ENCODE measurements around the gene MRGPRX2.
A peak's percentile ranks its signal among the peaks of the same experiment; 100 is the strongest.

Gene MRGPRX2

DNA sequence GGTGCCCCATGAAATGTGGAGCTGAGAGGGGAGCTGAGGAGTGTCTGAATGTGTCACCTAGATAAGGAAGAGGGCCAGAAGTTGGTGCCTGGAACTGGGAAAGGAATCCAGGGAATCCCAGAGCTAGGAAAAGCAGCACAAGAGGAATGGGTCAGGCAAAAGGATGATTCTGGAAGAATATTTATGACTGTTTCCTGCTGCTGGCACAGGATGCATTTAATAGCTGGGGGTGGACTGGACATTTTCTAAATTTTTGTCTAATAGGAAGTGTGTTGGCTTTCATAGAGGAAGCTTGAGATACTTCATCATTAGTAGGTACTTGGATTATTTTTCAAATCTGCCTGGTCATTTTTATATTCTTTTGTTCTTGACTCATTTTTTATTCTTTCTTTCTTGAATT lies 17.4 kb upstream of the MRGPRX2 start:
- in situ Hi-C loops (cut with HindIII; ENCODE audit: low pct_ligation_motif_present, low pct_unique_long_range_greater_than_20kb, low sequenced_read_pairs), result no loop called here
- no peak for DNase-seq

DNA sequence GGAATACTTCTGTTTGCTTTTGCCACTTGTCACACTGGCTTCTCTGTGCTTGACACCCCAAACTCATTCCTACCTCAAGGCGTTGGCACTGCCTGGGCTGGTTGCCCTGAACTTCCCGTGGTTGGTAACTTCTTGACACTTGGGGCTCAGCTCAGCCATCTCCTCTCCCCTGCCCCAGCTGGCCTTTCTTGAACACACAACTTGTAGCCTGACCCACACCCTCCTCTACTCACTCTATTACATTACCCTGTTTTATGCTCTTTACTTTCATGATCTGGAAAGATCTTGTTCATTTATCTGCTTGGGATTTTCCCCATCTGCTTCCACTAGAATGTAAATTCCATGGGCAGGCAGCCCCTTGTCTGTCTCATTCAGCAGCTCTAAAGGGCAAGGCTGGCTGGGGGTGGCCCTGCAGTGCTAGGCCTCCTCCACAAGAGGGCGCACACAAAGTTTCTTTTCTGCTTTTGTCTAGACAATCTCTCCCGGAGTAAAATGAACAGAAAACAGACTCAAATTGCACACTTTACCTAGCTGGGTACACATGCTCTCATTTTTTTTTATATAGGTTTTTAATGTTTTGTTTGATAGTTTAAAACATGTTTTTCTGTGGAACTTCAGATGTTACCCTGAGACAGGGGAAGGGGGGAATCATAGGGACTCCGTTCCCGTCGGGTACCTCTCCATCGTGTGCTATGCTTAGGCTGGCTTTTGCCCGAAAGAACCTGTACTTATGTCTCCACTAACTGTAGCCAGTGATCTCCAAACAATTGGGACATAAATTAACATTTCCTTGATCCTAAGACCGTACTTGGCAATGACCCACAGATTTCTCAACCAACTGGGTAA lies 16.4 kb upstream of the MRGPRX2 start:
- in situ Hi-C loops (cut with HindIII; ENCODE audit: low pct_ligation_motif_present, low pct_unique_long_range_greater_than_20kb, low sequenced_read_pairs), result no loop called here
- peak; percentile 38 for DNase-seq

DNA sequence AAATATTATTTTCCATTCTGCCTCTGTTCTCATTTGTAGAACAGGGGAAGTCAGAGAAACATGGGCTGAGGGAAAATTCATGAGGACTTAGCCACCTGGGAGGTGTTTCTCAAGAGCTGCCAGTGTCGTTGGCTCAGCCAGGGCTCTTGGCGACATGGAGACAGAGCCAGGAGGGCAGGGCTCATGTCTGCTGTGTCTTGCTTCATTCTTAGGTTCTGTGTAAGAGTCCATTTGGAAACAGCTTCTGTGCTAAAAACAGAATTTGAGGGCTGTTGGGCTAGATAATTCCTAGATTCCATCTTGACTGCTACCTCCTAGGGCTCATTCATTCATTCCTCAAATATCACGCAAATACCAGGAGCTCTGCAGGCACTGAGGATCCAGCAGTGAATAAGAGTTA lies 15.1 kb upstream of the MRGPRX2 start:
- in situ Hi-C loops (cut with HindIII; ENCODE audit: low pct_ligation_motif_present, low pct_unique_long_range_greater_than_20kb, low sequenced_read_pairs), result no loop called here
- no peak for DNase-seq

DNA sequence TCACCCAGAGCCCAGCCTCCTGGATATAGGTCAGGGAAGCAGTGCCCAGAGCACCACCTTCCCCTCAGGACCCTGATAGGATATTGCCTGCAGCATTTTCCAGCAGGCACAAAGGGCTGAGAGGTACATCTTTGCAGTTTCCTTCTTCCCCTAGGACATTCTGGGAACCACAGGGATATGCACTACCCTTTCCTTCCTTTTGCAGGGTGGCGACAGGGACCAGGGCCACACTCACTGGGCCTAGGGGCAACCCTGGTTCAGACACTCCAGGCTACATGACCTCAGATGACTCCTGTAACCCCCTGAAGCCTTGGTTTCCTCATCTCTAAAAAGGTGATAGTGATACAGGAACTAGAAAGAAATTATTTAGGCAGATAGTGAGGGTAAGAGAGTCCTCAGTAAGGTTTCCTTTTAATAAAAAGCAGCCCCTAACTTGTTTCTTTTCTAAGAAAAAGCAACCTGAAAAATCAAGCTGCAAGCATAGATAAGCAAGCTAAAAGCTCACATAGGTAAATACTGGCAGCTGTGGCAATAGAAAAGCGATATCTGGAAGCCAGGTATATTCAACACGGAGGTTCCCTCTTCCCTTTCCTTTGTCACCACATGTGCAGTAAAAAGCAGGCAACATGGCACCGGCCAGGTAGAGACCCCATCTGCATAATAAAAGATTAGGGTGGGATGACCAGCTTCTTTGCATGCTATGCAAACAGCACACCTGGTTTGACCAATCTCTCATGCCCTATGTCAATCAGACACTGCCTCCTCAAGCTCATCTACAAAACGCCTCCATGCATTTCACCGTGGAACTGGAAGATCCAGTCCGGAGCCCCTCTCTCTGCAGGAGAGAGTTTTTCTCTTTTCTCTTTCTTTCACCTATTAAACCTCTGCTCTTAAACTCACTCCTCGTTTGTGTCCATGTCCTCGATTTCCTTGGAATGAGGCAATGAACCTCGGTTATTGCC lies 13.2 kb upstream of the MRGPRX2 start:
- in situ Hi-C loops (cut with HindIII; ENCODE audit: low pct_ligation_motif_present, low pct_unique_long_range_greater_than_20kb, low sequenced_read_pairs), result no loop called here
- DNase-seq, result no peak

DNA sequence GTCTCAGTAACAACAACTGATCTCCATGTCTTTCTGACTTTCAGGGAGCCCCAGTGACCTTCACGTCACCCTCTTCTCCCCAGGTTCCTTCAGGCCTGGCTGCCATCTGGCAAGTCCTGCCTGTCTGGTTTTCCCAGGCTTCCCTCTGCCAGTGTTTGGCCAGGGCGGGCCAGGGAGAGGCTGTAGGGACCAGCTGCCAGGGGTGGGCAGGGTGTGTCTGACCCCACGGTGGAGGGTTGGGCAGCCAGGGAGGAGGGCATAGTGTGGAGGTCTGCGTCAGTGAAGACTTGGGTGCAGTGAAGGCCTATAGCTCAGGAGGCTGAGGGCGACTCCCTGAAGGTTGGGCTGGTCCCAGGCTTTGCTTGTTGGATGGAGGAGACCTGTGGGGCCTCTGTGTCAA lies 11.9 kb upstream of the MRGPRX2 start:
- in situ Hi-C loops (cut with HindIII; ENCODE audit: low pct_ligation_motif_present, low pct_unique_long_range_greater_than_20kb, low sequenced_read_pairs), result no loop called here
- DNase-seq, result no peak

DNA sequence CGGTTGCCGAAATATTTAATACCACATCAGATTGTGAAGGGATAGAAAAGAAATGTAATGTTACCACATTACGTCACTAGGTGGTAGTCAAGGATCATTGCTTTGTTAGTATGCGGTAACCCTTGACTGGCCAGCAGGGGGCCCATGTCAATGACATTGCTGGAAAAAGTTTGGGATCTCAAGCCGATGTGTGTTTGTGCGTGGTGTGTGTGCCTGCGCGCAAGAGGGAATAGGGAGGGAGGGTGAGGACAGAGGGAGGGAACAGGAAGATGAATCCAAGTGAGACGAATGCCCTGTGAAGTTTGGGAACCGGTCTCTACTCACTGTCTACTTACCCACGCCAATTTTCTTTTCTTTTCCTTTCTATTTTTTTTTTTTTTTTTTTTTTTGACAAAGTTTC lies 10.7 kb upstream of the MRGPRX2 start:
- in situ Hi-C loops (cut with HindIII; ENCODE audit: low pct_ligation_motif_present, low pct_unique_long_range_greater_than_20kb, low sequenced_read_pairs), result no loop called here
- peak; percentile 78 for DNase-seq

DNA sequence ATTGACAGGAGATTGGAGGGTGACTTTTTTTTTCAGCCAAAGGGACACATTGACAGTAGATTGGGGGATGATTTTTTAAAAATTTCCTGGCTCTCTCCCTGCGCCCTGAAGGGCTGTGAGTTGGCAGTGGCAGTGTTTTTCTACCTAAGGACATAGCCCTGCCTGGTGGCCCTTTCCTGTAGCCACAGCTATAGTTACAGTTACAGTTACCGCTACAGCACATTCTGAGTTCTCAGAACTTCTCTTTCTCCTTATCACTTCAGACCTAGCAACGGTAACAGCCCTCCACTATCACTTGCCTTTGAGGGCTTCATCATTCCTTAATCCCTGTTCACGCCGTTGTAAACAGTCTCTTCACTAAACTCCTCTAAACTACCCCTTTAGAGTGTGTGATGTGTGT lies 684 bp downstream of the MRGPRX2 start:
- no peak for DNase-seq
- in situ Hi-C loops (cut with HindIII; ENCODE audit: low pct_ligation_motif_present, low pct_unique_long_range_greater_than_20kb, low sequenced_read_pairs), result no loop called here

DNA sequence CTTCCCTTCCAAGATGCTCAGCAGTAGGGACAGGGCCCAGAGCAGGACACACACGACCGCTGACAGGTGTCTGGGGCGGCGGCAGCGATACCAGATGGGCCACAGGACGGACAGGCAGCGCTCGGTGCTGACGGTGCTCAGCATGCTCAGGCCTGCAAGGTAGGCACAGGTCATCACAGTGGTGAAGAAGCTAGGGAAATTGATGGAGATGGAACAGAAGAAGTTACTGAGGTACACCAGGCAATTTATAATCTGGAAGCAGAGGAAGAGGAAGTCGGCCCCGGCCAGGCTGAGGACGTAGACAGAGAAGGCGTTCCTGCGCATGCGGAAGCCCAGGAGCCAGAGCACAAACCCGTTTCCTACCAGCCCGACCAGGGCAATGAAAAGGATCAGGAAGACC lies 4.6 kb downstream of the MRGPRX2 start:
- DNase-seq, result no peak
- in situ Hi-C loops (cut with HindIII; ENCODE audit: low pct_ligation_motif_present, low pct_unique_long_range_greater_than_20kb, low sequenced_read_pairs), result no loop called here

DNA sequence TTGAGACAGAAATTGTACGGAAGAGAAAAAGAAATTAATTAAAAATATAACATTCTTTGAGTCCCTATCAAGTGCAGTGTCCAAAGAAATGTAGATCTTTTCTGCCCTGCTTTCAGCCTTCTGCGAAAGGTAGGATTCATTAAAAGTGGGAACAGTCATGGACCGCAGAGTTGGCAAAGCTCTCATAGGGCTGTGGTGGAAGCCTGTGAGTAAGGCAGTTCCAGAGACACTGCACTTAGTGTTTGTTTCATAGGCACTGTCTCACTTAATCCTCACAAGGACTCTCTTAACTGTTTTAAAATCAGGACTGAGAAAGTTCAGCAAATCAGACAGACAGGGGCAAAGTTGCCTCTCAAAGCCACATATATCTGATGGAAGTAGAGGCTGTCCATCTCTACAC lies 5.5 kb downstream of the MRGPRX2 start:
- in situ Hi-C loops (cut with HindIII; ENCODE audit: low pct_ligation_motif_present, low pct_unique_long_range_greater_than_20kb, low sequenced_read_pairs), result no loop called here
- peak; percentile 69 for DNase-seq

DNA sequence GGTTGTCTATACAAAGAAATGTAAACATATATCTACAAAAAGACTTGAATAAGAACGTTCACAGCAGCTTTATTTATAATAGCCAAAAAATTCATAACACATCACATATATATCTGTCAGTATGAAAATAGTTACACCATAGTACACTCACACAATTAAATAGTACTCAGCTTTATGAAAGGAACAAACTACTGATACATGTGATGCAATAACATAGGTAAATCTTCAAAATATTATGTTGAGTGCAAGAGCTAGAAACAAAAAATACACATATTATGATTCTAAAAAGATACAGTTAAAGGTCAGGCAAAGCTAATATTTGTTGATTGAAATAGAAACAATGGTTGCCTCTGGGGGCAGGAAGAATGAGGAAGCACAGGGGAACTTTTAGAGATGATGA lies 6.6 kb downstream of the MRGPRX2 start:
- DNase-seq, result no peak
- in situ Hi-C loops (cut with HindIII; ENCODE audit: low pct_ligation_motif_present, low pct_unique_long_range_greater_than_20kb, low sequenced_read_pairs), result no loop called here

DNA sequence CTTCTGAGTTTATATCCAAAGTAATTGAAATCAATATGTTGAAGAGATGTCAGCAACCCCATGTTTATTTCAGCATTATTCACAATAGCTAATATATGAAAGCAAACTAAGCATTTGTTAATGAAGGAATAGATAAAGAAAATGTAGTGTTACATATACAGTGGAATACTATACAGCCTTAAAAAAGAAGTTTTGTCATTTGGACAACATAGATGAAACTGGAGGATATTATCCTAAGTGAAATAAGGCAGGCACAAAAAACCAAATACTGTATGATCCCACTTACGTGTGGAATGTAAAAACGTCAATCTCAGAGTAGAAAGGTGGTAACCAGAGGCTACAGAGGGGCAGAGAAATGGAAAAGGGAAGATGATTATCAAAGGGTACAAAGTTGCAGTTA lies 10.2 kb downstream of the MRGPRX2 start:
- no peak for DNase-seq
- in situ Hi-C loops (cut with HindIII; ENCODE audit: low pct_ligation_motif_present, low pct_unique_long_range_greater_than_20kb, low sequenced_read_pairs), result no loop called here

DNA sequence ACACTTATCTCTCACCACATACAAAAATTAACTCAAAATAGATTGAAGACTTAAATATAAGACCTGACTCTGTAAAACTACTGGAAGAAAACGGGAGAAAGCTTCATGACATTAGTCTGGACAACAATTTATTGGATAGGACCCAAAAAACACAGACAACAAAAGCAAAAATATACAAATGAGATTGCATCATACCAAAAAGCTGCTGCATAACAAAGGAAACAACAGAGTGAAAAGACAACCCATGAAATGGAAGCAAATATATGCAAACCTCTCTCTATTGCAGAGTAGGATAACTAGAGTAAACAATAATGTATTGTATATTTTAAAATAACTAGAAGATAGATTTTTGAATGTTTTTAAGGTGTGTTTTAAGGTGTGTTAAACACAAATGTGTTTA lies 11.2 kb downstream of the MRGPRX2 start:
- in situ Hi-C loops (cut with HindIII; ENCODE audit: low pct_ligation_motif_present, low pct_unique_long_range_greater_than_20kb, low sequenced_read_pairs), result no loop called here

DNA sequence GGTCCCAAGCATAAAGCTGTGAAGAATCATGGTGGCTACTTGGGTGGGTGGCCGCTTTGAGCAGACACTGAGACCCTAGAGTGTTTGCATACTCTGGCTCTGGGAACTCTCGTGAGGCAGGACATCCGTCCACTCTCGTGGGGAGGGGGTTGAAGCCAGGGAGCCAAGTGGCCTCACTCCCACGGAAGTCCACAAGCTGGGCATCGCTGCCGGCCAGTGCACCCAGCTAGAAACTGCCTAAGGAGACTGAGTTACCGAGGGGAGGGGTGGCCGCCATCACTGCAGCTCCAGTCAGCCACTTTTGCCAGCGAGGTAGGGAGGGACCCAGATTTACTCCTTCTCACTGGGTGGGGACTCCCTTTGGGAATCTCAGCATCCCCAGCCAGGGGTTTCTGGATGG lies 20.5 kb downstream of the MRGPRX2 start:
- in situ Hi-C loops (cut with HindIII; ENCODE audit: low pct_ligation_motif_present, low pct_unique_long_range_greater_than_20kb, low sequenced_read_pairs), result no loop called here
- no peak for DNase-seq

More for the DNA sequence above, 11.2 kb downstream of the MRGPRX2 start:
- DNase-seq, result no peak

DNA sequence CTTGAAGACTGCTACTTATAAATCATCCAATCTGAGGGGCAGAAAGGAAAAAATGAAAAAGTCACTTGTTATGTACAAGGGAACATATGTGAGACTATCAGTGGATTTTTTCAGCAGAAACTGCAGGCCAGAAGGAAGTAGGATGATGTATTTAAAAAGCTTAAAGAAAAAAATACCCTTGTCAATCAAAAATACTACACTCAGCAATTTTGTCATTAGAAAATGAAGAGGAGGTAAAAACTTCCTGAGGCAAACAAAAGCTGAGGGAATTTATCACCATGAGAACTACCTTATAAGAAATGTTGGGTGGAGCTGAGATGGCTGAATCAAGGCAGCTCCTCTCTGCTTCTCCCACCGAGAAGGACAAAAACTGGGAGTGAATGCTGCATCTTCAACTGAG lies 21.1 kb downstream of the MRGPRX2 start:
- in situ Hi-C loops (cut with HindIII; ENCODE audit: low pct_ligation_motif_present, low pct_unique_long_range_greater_than_20kb, low sequenced_read_pairs), result no loop called here
- DNase-seq, result no peak

DNA sequence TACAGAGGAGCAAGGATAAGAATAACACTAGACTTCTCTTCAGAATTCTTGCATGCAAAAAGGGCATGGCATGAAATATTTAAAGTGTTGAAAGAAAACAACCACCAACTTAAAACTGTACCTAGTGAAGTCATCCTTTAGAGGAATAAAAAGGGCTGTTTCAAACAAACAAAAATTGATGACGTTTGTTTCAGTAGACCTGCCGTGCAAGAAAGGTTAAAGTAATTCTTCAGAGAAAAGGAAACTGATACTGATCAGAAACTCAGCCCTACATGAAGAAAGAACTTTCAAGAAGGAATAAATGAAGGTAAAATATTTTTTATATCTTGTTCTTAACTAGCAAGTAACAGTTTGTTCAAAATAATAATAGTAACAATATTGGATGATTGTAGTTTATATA lies 27.5 kb downstream of the MRGPRX2 start:
- DNase-seq, result no peak
- in situ Hi-C loops (cut with HindIII; ENCODE audit: low pct_ligation_motif_present, low pct_unique_long_range_greater_than_20kb, low sequenced_read_pairs), result no loop called here

DNA sequence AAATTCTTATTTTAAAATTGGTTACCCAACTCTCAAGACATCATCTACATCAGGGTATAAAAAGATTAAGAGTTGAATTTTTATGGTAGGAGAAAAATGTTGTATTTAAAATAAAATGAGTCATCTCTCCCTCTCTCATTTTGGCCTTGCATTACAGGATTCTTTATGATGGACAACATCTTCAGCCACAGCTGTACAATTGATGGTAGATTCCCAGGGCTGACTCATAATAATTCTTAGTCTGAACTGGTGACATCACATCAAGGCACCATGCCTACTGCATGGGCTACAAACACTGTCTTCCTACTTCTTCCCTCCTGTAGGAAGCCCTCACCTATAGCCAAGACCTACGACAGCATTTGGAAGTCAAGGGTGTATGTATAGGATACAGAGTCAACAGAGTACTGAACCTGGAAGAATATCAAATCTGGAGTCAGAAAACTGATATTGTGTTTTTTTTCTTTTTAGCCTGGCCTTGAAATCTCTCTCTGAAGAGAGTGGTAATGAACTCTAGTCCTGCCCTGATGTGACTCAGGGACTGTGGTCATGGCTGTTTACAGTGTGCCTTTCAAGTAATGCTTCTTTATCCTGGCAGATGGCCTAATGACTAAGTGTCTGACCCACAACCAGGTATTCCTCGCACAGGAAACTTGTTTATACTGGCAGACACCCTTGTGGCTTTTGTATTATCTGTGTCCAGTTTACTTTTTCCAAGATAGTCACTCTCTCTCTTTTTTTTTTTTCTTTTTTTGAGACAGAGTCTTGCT lies 32.5 kb downstream of the MRGPRX2 start:
- in situ Hi-C loops (cut with HindIII; ENCODE audit: low pct_ligation_motif_present, low pct_unique_long_range_greater_than_20kb, low sequenced_read_pairs), result no loop called here
- DNase-seq, result peak; percentile 24

DNA sequence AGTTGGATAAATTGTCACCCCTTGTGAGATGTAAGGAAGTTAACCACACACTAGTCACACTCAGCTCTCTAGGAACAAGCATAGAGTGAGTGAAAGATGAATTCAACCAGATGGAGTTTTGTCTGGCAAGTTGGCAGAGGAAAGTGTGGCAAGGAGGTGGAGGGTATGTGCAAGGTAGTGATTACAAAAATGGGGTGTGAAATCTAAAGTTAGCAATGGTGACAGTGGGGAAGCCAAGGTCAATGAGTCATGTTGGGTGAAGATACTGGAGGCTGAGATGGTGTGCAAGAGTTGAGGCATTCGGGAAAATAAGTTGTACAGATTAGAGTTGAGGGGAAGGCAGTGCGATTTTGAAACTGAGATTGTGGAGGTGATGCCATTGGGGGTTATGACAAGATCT lies 33.7 kb downstream of the MRGPRX2 start:
- DNase-seq, result no peak
- in situ Hi-C loops (cut with HindIII; ENCODE audit: low pct_ligation_motif_present, low pct_unique_long_range_greater_than_20kb, low sequenced_read_pairs), result no loop called here

DNA sequence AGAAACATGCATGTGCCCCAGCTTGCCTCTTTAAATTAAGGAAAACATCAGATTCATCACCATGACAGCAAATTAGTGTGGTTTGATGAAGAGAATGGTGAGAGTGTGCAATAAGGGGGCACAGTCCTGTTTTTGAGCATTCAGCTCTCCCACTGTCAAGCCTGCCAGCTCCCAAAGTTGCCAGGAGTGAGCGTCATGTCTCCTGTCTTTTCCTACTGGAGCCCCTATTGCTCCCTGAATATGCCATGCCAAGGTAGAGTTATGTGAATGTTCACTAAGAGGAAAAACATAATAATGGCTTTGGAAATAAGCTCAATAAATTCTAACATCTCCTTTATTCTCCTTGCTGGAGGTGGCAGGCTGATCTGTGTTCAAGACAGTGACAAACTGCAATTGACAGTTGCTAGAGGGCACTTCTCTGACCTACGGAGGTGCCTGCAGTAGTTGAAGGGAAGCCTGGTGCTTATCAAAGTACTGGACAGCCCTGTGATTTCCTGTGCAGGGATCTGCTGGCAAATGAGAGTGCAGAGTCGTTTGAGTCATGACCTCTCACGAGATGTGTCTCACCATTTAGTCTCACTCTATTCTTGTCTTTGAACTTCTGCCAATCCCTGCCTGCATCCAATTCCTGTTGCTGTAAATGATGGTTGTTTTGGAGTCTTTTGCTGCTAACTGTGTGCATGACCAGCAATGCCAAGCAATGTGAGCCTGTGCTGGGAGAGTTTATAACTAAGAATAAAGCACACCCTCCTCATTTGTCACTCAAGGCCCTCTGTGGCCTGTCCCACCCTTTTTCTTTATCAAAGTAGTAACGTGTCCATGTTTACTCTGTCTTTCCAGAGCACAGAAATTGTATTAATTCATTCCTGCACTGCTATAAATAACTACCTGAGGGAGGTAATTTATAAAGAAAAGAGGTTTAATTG lies 34.8 kb downstream of the MRGPRX2 start:
- in situ Hi-C loops (cut with HindIII; ENCODE audit: low pct_ligation_motif_present, low pct_unique_long_range_greater_than_20kb, low sequenced_read_pairs), result no loop called here
- DNase-seq, result no peak
